Measurements from ENCODE around the gene ZMYM2.

The ZMYM2 gene

GRCh38 chr13:20024702-20025101 lies 66.2 kb downstream of the ZMYM2 start:
- Histone ChIP-seq H3K27me3 (ENCODE audit: insufficient read depth, low read length, poor library complexity) (no peaks in the 10 kb centered on the region), H3K4me3 (ENCODE audit: low read depth in 1 of 2, low read length in 2 of 2) (no peak overlapping the region), H3K9me3 (ENCODE audit: insufficient read depth, low read length, severe bottlenecking) (no peaks in the 10 kb centered on the region), H2AFZ (ENCODE audit: low read depth, low read length) (no peak overlapping the region), H4K20me1 (ENCODE audit: insufficient read depth, low read length) (no peaks in the 10 kb centered on the region), H3K27ac (ENCODE audit: low read length) (no peak overlapping the region), H3K79me2 (ENCODE audit: insufficient read depth, low read length) (no peaks in the 10 kb centered on the region), H3K36me3 (ENCODE audit: insufficient read depth, low read length) (peaks cover 63% of the 10 kb centered on the region), H3K9ac (ENCODE audit: low read depth, low read length) (no peak overlapping the region), H3K4me2 (ENCODE audit: insufficient read depth, low read length) (no peak overlapping the region), H3K4me1 (ENCODE audit: insufficient read depth, low read length) (no peaks in the 10 kb centered on the region)
- TF ChIP-seq CTCF (IDR thresholded peaks at IDR 0.05; ENCODE audit: borderline replicate concordance, extremely low read depth, low read length, poor library complexity, severe bottlenecking) (no peak), EZH2 (IDR thresholded peaks at IDR 0.05; ENCODE audit: borderline replicate concordance, low read depth, low read length, severe bottlenecking) (no peak)
- DNase-seq (no peak), ATAC-seq (ENCODE audit: insufficient read depth, low read depth) (no peak)

- Histone ChIP-seq H3K79me2 (ENCODE audit: insufficient read depth, low read length) (no peaks in the 10 kb centered on the region), H3K27me3 (ENCODE audit: insufficient read depth, low read length, poor library complexity) (no peaks in the 10 kb centered on the region), H4K20me1 (ENCODE audit: insufficient read depth, low read length) (no peaks in the 10 kb centered on the region), H3K27ac (ENCODE audit: low read length) (no peak overlapping the region), H3K9me3 (ENCODE audit: insufficient read depth, low read length, severe bottlenecking) (no peaks in the 10 kb centered on the region), H3K9ac (ENCODE audit: low read depth, low read length) (no peak overlapping the region), H3K36me3 (ENCODE audit: insufficient read depth, low read length) (peaks cover 73% of the 10 kb centered on the region), H3K4me2 (ENCODE audit: insufficient read depth, low read length) (no peak overlapping the region), H2AFZ (ENCODE audit: low read depth, low read length) (no peak overlapping the region), H3K4me1 (ENCODE audit: insufficient read depth, low read length) (no peaks in the 10 kb centered on the region), H3K4me3 (ENCODE audit: low read depth in 1 of 2, low read length in 2 of 2) (no peak overlapping the region)
- TF ChIP-seq CTCF (IDR thresholded peaks at IDR 0.05; ENCODE audit: borderline replicate concordance, extremely low read depth, low read length, poor library complexity, severe bottlenecking) (no peak), EZH2 (IDR thresholded peaks at IDR 0.05; ENCODE audit: borderline replicate concordance, low read depth, low read length, severe bottlenecking) (no peak)
- DNase-seq (no peak), ATAC-seq (ENCODE audit: insufficient read depth, low read depth) (no peak)
Observed at GRCh38 chr13:20028953-20029352, 70.4 kb downstream of the ZMYM2 start.

GRCh38 chr13:20033486-20033885 lies 75.0 kb downstream of the ZMYM2 start:
- Histone ChIP-seq H3K36me3 (ENCODE audit: insufficient read depth, low read length) (peaks cover 79% of the 10 kb centered on the region), H4K20me1 (ENCODE audit: insufficient read depth, low read length) (peaks cover 5% of the 10 kb centered on the region; the same call in 1 of the 2 replicates), H3K9me3 (ENCODE audit: insufficient read depth, low read length, severe bottlenecking) (no peaks in the 10 kb centered on the region), H3K4me3 (ENCODE audit: low read depth in 1 of 2, low read length in 2 of 2) (no peak overlapping the region), H3K4me2 (ENCODE audit: insufficient read depth, low read length) (no peak overlapping the region), H3K27me3 (ENCODE audit: insufficient read depth, low read length, poor library complexity) (no peaks in the 10 kb centered on the region), H3K9ac (ENCODE audit: low read depth, low read length) (no peak overlapping the region), H3K79me2 (ENCODE audit: insufficient read depth, low read length) (peaks cover 3% of the 10 kb centered on the region; the same call in 1 of the 2 replicates), H3K27ac (ENCODE audit: low read length) (no peak overlapping the region), H3K4me1 (ENCODE audit: insufficient read depth, low read length) (no peaks in the 10 kb centered on the region), H2AFZ (ENCODE audit: low read depth, low read length) (no peak overlapping the region)
- DNase-seq, result no peak
- no peak for ATAC-seq (ENCODE audit: insufficient read depth, low read depth)
- TF ChIP-seq EZH2 (IDR thresholded peaks at IDR 0.05; ENCODE audit: borderline replicate concordance, low read depth, low read length, severe bottlenecking) (no peak), CTCF (IDR thresholded peaks at IDR 0.05; ENCODE audit: borderline replicate concordance, extremely low read depth, low read length, poor library complexity, severe bottlenecking) (no peak)

DNA sequence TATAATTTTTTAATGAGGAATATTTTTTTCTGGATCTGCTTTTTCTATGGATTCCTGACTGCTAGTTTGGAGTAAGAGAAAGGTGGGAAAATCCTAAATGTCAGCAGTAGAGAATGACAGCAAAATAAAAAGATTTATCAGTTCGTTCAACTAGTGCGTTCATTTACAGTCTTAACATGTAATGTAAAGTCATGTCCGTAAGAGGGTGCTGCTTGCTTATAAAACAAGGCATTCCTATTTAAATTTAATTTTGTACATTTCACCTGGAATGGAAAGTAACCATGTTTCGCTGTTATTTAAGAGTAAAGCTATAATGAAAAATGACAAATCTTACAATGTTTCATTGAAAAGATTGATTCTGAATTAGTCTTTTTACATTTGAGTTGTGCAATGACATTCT lies 76.6 kb downstream of the ZMYM2 start:
- H3K27me3 ChIP-seq (ENCODE audit: insufficient read depth, low read length, poor library complexity), result no peaks in the 10 kb centered on the region
- no peak for ATAC-seq (ENCODE audit: insufficient read depth, low read depth)
- H3K4me2 ChIP-seq (ENCODE audit: insufficient read depth, low read length), result no peak overlapping the region
- peaks cover 5% of the 10 kb centered on the region; the same call in 1 of the 2 replicates for H3K79me2 ChIP-seq (ENCODE audit: insufficient read depth, low read length)
- H3K9me3 ChIP-seq (ENCODE audit: insufficient read depth, low read length, severe bottlenecking), result no peaks in the 10 kb centered on the region
- peaks cover 83% of the 10 kb centered on the region for H3K36me3 ChIP-seq (ENCODE audit: insufficient read depth, low read length)
- H3K27ac ChIP-seq (ENCODE audit: low read length), result no peak overlapping the region
- no peak for DNase-seq
- H3K4me1 ChIP-seq (ENCODE audit: insufficient read depth, low read length), result no peaks in the 10 kb centered on the region
- no peak overlapping the region for H3K4me3 ChIP-seq (ENCODE audit: low read depth in 1 of 2, low read length in 2 of 2)
- no peak overlapping the region for H3K9ac ChIP-seq (ENCODE audit: low read depth, low read length)
- H4K20me1 ChIP-seq (ENCODE audit: insufficient read depth, low read length), result peaks cover 6% of the 10 kb centered on the region; the same call in 1 of the 2 replicates
- no peak for TF ChIP-seq EZH2 (IDR thresholded peaks at IDR 0.05; ENCODE audit: borderline replicate concordance, low read depth, low read length, severe bottlenecking)
- no peak for TF ChIP-seq CTCF (IDR thresholded peaks at IDR 0.05; ENCODE audit: borderline replicate concordance, extremely low read depth, low read length, poor library complexity, severe bottlenecking)
- no peak overlapping the region for H2AFZ ChIP-seq (ENCODE audit: low read depth, low read length)
